Naive B cell (primary cell): ENCODE data around the gene CHCHD6. TPM values are rescaled to one million over a fixed set of nuclear protein-coding genes. Genes with fewer than 3 reads are reported as not detected.
A peak's percentile ranks its signal among the peaks of the same experiment; 100 is the strongest.

ENCODE experiments used
- ATAC-seq, 2 donors: fragments of 150-1000 bp; cut with Tn5 transposase; 2 replicates each; pipeline ENCODE4 v1.10.0; 2021; ENCODE audit warnings: low read depth in 2 of 2, mild to moderate bottlenecking in 2 of 2, moderate library complexity in 2 of 2
- DNase-seq: peaks from one replicate; pipeline ENCODE4 v3.0.0; 2022
- H3K27ac Mint-ChIP-seq, 6 donors: one replicate each; pipeline ENCODE4 v1.8.0; 2020 to 2022; ENCODE audit warnings: mild to moderate bottlenecking in 6 of 6, mixed read lengths in 6 of 6, moderate library complexity in 5 of 6, inconsistent platforms in 2 of 6
- H3K27me3 Mint-ChIP-seq, 3 donors: one replicate each; pipeline ENCODE4 v1.8.0; 2021 to 2022; ENCODE audit warnings: mixed read lengths in 3 of 3, mild to moderate bottlenecking in 1 of 3
- H3K36me3 Mint-ChIP-seq, 2 donors: one replicate each; pipeline ENCODE4 v1.8.0; 2020 to 2022; ENCODE audit warnings: mixed read lengths in 2 of 2, inconsistent platforms in 1 of 2, mild to moderate bottlenecking in 1 of 2
- H3K4me1 Mint-ChIP-seq, 3 donors: one replicate each; pipeline ENCODE4 v1.8.0; 2020 to 2022; ENCODE audit warnings: mixed read lengths in 3 of 3, inconsistent platforms in 1 of 3, mild to moderate bottlenecking in 1 of 3, moderate library complexity in 1 of 3
- H3K4me3 Mint-ChIP-seq, 8 donors: one replicate each; pipeline ENCODE4 v1.8.0; 2020 to 2022; ENCODE audit warnings: mild to moderate bottlenecking in 8 of 8, mixed read lengths in 8 of 8, moderate library complexity in 8 of 8, inconsistent platforms in 2 of 8
- H3K9me3 Mint-ChIP-seq, 7 donors: one replicate each; pipeline ENCODE4 v1.8.0; 2020 to 2022; ENCODE audit warnings: mixed read lengths in 7 of 7, mild to moderate bottlenecking in 5 of 7, inconsistent platforms in 2 of 7, moderate library complexity in 1 of 7
- polyA plus RNA-seq, 6 donors: library from polyadenylated mRNA; unstranded; fragments of 300-500 nt; fragmentation: Illumina TruSeq; gene quantifications; one replicate each; pipeline ENCODE4 v1.2.3, GENCODE V29; 2021; ENCODE audit warnings: low read depth in 6 of 6

CHCHD6 gene
- polyA plus RNA-seq, 6 donors from 2014 or later, result 8.7 to 16.3 (median 11.1) TPM

DNA sequence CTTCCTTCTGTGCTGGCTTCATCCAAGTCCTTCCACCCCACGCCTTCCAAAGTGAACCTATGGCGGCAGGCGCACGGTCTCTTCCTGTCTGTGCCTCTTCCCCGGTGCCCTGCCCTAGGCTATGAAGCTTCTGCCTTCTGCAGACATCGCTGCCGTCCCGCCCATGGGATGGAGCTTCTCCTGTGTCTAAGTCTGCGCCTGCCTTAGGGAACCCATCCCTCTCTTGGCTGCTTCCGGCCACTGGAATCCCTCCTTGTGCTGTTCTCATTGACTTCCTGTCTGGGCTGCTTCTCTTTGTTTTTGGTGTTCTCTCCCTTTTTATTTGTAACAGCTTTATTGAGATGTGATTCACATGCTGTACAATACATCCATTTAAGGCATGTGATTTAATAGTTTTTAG, 17.2 kb downstream of the CHCHD6 start:
- H3K4me3 Mint-ChIP-seq, result no peak overlapping the region

GRCh38 chr3:126723237-126723636, 19.2 kb downstream of the CHCHD6 start:
- ATAC-seq (no peak), DNase-seq (no peak)
- peaks cover 7 to 26% of the 10 kb centered on the region in 2 donors for H3K36me3 Mint-ChIP-seq
- no peaks in the 10 kb centered on the region for H3K27me3 Mint-ChIP-seq
- peaks cover 0 to 5% (median 3%) of the 10 kb centered on the region in 7 donors for H3K9me3 Mint-ChIP-seq
- peaks cover 1 to 25% (median 14%) of the 10 kb centered on the region in 3 donors for H3K4me1 Mint-ChIP-seq
- no peak overlapping the region for H3K27ac Mint-ChIP-seq
- no peak overlapping the region for H3K4me3 Mint-ChIP-seq

More for the DNA sequence above, 17.2 kb downstream of the CHCHD6 start:
- Mint-ChIP-seq H3K27ac (peak overlapping the region in 1 of 6 donors; percentile 70), H3K27me3 (no peaks in the 10 kb centered on the region), H3K4me1 (peaks cover 6 to 29% (median 14%) of the 10 kb centered on the region in 3 donors), H3K36me3 (peaks cover 7 to 18% of the 10 kb centered on the region in 2 donors), H3K9me3 (peaks cover 0 to 5% (median 3%) of the 10 kb centered on the region in 7 donors)
- DNase-seq (no peak), ATAC-seq (no peak)

DNA sequence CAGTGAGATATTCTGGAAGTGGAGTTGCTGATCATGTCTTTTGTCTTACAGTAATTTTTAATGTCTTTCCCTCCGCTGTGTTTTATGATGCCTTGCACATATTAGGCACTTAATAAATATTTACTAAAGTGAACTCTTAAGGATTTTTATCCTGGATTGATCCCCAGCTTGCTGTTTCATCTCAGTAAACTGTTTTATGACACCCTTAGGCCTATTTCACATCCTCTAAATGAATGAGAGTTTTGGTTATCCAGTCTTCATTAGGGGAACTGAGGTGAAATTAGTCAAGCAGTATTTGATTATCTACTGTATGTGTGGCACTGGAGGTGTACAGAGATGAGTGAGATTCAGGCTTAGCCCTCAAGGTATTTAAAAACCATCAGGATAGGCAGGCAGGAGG, 19.8 kb downstream of the CHCHD6 start:
- no peak overlapping the region for H3K4me3 Mint-ChIP-seq
- peaks cover 7 to 26% of the 10 kb centered on the region in 2 donors for H3K36me3 Mint-ChIP-seq
- no peak for DNase-seq
- H3K27me3 Mint-ChIP-seq, result no peaks in the 10 kb centered on the region
- peak overlapping the region in 1 of 6 donors; percentile 49 for H3K27ac Mint-ChIP-seq
- ATAC-seq, result no peak
- peaks cover 1 to 22% (median 14%) of the 10 kb centered on the region in 3 donors for H3K4me1 Mint-ChIP-seq
- H3K9me3 Mint-ChIP-seq, result peaks cover 0 to 5% (median 3%) of the 10 kb centered on the region in 7 donors

- no peaks in the 10 kb centered on the region for H3K27me3 Mint-ChIP-seq
- H3K9me3 Mint-ChIP-seq, result peaks cover 0 to 6% (median 3%) of the 10 kb centered on the region in 7 donors
- no peak for DNase-seq
- ATAC-seq, result no peak
- H3K4me3 Mint-ChIP-seq, result no peak overlapping the region
- H3K36me3 Mint-ChIP-seq, result peaks cover 7 to 25% of the 10 kb centered on the region in 2 donors
- peaks cover 16 to 19% (median 19%) of the 10 kb centered on the region in 3 donors for H3K4me1 Mint-ChIP-seq
- no peak overlapping the region for H3K27ac Mint-ChIP-seq
Observed at GRCh38 chr3:126728680-126729079, 24.6 kb downstream of the CHCHD6 start.

GRCh38 chr3:126730376-126730775, 26.3 kb downstream of the CHCHD6 start:
- H3K27ac Mint-ChIP-seq, result no peak overlapping the region
- peak overlapping the region in 1 of 8 donors; percentile 10 for H3K4me3 Mint-ChIP-seq
- H3K9me3 Mint-ChIP-seq, result peaks cover 0 to 2% (median 0%) of the 10 kb centered on the region in 7 donors
- H3K4me1 Mint-ChIP-seq, result peaks cover 11 to 20% (median 19%) of the 10 kb centered on the region in 3 donors
- peaks cover 12 to 29% of the 10 kb centered on the region in 2 donors for H3K36me3 Mint-ChIP-seq
- no peaks in the 10 kb centered on the region for H3K27me3 Mint-ChIP-seq
- ATAC-seq (no peak), DNase-seq (no peak)

GRCh38 chr3:126731044-126731443, 27.0 kb downstream of the CHCHD6 start:
- H3K36me3 Mint-ChIP-seq, result peaks cover 16 to 36% of the 10 kb centered on the region in 2 donors
- H3K27ac Mint-ChIP-seq, result peak overlapping the region in 3 of 6 donors; percentile 15 to 67 (median 16)
- H3K9me3 Mint-ChIP-seq, result peaks cover 0 to 2% (median 0%) of the 10 kb centered on the region in 7 donors
- H3K4me3 Mint-ChIP-seq, result peak overlapping the region in 2 of 8 donors; percentile 12 to 44
- peaks cover 11 to 20% (median 19%) of the 10 kb centered on the region in 3 donors for H3K4me1 Mint-ChIP-seq
- ATAC-seq, result peak; percentile 23 to 41
- no peaks in the 10 kb centered on the region for H3K27me3 Mint-ChIP-seq
- DNase-seq, result no peak

- no peak for ATAC-seq
- Mint-ChIP-seq H3K36me3 (peaks cover 24 to 38% of the 10 kb centered on the region in 2 donors), H3K9me3 (peaks cover 0 to 3% (median 0%) of the 10 kb centered on the region in 7 donors), H3K4me3 (no peak overlapping the region), H3K27me3 (no peaks in the 10 kb centered on the region), H3K4me1 (peaks cover 11 to 19% (median 19%) of the 10 kb centered on the region in 3 donors), H3K27ac (peak overlapping the region in 1 of 6 donors; percentile 2)
- no peak for DNase-seq
Observed at GRCh38 chr3:126732281-126733060, 28.4 kb downstream of the CHCHD6 start.

DNA sequence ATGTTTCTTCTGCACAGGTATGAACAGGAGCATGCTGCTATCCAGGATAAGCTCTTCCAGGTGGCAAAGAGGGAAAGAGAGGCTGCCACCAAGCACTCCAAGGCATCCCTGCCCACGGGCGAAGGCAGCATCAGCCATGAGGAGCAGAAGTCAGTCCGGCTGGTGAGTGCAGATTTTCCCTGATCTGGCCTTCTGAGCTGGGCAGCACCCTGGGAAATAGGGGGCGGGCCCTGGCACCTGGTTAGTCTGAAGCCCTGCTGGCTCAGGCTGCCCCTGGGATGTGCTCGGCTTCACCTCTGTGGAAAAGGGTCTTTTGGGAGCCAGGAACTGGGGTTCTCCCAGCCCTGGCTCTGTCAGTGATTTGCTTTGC, 29.0 kb downstream of the CHCHD6 start:
- H3K27me3 Mint-ChIP-seq, result no peaks in the 10 kb centered on the region
- H3K4me1 Mint-ChIP-seq, result peaks cover 11 to 21% (median 19%) of the 10 kb centered on the region in 3 donors
- H3K27ac Mint-ChIP-seq, result no peak overlapping the region
- H3K36me3 Mint-ChIP-seq, result peaks cover 30 to 44% of the 10 kb centered on the region in 2 donors
- no peak for ATAC-seq
- H3K9me3 Mint-ChIP-seq, result peaks cover 0 to 4% (median 0%) of the 10 kb centered on the region in 7 donors
- no peak for DNase-seq
- H3K4me3 Mint-ChIP-seq, result no peak overlapping the region

- Mint-ChIP-seq H3K9me3 (peaks cover 0 to 6% (median 4%) of the 10 kb centered on the region in 7 donors), H3K36me3 (peaks cover 41 to 56% of the 10 kb centered on the region in 2 donors), H3K27me3 (no peaks in the 10 kb centered on the region), H3K4me1 (peaks cover 11 to 19% (median 18%) of the 10 kb centered on the region in 3 donors), H3K4me3 (no peak overlapping the region), H3K27ac (peak overlapping the region in 1 of 6 donors; percentile 21)
- ATAC-seq, result no peak
- DNase-seq, result no peak
Observed at GRCh38 chr3:126734106-126734723, 30.2 kb downstream of the CHCHD6 start.

GRCh38 chr3:126737527-126737926, 33.5 kb downstream of the CHCHD6 start:
- ATAC-seq, result no peak

DNA sequence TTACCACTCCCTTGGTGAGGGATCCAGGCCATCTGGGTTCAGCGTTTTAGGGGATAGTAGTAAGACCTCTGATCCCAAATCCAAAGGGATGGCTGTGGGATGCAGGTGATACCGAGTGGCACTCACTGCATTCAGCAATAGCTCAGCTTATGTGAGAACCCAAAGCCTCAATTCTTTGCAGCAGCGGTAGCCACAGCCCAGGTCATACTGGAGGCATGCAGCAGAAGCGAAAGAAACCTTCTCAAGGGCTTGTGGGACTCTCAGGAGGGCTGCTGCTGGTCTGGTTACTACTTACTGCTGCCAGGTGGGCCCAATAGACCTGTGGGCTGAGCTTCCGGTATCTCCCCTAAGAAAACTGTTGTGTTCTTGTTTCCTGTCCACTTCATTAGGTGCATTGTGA, 38.0 kb downstream of the CHCHD6 start:
- DNase-seq (no peak), ATAC-seq (no peak)
- Mint-ChIP-seq H3K36me3 (peaks cover 36 to 53% of the 10 kb centered on the region in 2 donors), H3K9me3 (peaks cover 2 to 13% (median 7%) of the 10 kb centered on the region in 7 donors), H3K27me3 (no peaks in the 10 kb centered on the region), H3K4me3 (no peak overlapping the region), H3K27ac (peak overlapping the region in 1 of 6 donors; percentile 53), H3K4me1 (peaks cover 1 to 10% (median 5%) of the 10 kb centered on the region in 3 donors)

More at GRCh38 chr3:126737527-126737926, 33.5 kb downstream of the CHCHD6 start:
- no peak overlapping the region for H3K4me3 Mint-ChIP-seq
- H3K4me1 Mint-ChIP-seq, result peaks cover 0 to 8% (median 1%) of the 10 kb centered on the region in 3 donors
- H3K27ac Mint-ChIP-seq, result peak overlapping the region in 1 of 6 donors; percentile 58
- H3K27me3 Mint-ChIP-seq, result no peaks in the 10 kb centered on the region
- DNase-seq, result no peak
- peaks cover 57 to 84% of the 10 kb centered on the region in 2 donors for H3K36me3 Mint-ChIP-seq
- H3K9me3 Mint-ChIP-seq, result peaks cover 2 to 13% (median 7%) of the 10 kb centered on the region in 7 donors

GRCh38 chr3:126743350-126743749, 39.3 kb downstream of the CHCHD6 start:
- Mint-ChIP-seq H3K4me1 (peaks cover 1 to 11% (median 10%) of the 10 kb centered on the region in 3 donors), H3K27me3 (no peaks in the 10 kb centered on the region), H3K9me3 (peaks cover 2 to 13% (median 4%) of the 10 kb centered on the region in 7 donors), H3K4me3 (no peak overlapping the region), H3K36me3 (peaks cover 24 to 41% of the 10 kb centered on the region in 2 donors), H3K27ac (peak overlapping the region in 1 of 6 donors; percentile 6)
- DNase-seq, result no peak
- no peak for ATAC-seq

DNA sequence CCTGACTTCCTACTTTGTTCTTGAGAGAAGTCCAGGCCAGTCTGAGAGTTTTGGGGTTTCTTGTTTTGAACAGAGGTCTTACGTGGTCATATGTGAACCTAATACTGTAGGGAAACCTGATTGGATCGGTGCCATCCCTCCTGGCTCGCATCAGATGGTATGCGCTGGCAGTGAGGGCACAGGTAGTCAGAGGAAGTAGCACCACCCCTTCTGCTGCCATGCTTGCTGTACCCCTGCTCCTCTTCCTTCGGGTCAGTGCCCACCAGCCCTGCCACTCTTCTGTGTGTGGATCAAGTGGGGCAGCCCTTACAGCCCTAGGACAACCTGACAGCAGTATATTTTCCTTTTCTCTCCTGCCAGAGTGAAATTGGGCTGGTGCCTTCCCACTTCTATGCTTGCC, 39.7 kb downstream of the CHCHD6 start:
- no peak for ATAC-seq
- no peak overlapping the region for H3K27ac Mint-ChIP-seq
- DNase-seq, result no peak
- H3K4me1 Mint-ChIP-seq, result peaks cover 3 to 14% (median 13%) of the 10 kb centered on the region in 3 donors
- H3K36me3 Mint-ChIP-seq, result peaks cover 20 to 37% of the 10 kb centered on the region in 2 donors
- no peaks in the 10 kb centered on the region for H3K27me3 Mint-ChIP-seq
- H3K4me3 Mint-ChIP-seq, result no peak overlapping the region
- peaks cover 2 to 12% (median 4%) of the 10 kb centered on the region in 7 donors for H3K9me3 Mint-ChIP-seq
